BJ (cell line): ENCODE measurements around the gene ITGB1. TPM values are rescaled to one million over a fixed set of nuclear protein-coding genes. Genes with fewer than 3 reads are reported as not detected.
"Not testable (repeated sequence)": the region's sequence is repeated elsewhere in the genome, so short reads cannot be mapped to it uniquely, and the experiment has no call there.

ENCODE experiments used
- CTCF ChIA-PET: fragments of 350-600 bp; formaldehyde crosslinking; extraction: SDS; loops from one replicate; lab custom pipeline; 2021; ENCODE audit warnings: antibody characterized with exemption, inconsistent platforms; lab: Yijun Ruan, JAX
- POLR2A ChIA-PET: fragments of 300-600 bp; sonication (Branson Sonifier 250); formaldehyde crosslinking; extraction: SDS; loops from one replicate; lab custom pipeline; 2021; ENCODE audit warnings: antibody characterized with exemption; lab: Charles Lee
- DNase-seq: peaks from one replicate; pipeline ENCODE4 v3.0.0-alpha.2; 2011; ENCODE audit warnings: low read depth
- H3K27me3 ChIP-seq: 2 replicates; pipeline ENCODE4 v1.6.0; 2011; ENCODE audit warnings: low read length; ENCODE audit not compliant: control insufficient read depth, insufficient read depth
- H3K36me3 ChIP-seq: 2 replicates; pipeline ENCODE4 v1.5.1; 2011; ENCODE audit warnings: low read length; ENCODE audit not compliant: control insufficient read depth, insufficient read depth
- H3K4me3 ChIP-seq: 2 replicates; pipeline ENCODE4 v1.5.1; 2011; ENCODE audit warnings: low read depth, mild to moderate bottlenecking, control low read depth, low read length
- CTCF ChIP-seq: IDR thresholded peaks from 2 replicates; pipeline ENCODE4 v1.5.1; 2011; ENCODE audit warnings: low read depth, mild to moderate bottlenecking, control low read depth, inconsistent platforms, low read length, moderate library complexity; ENCODE audit not compliant: insufficient read depth
- polyA plus RNA-seq: library from polyadenylated mRNA; depleted of rRNA; stranded (reverse); fragments of >200 nt; gene quantifications from 2 replicates; pipeline ENCODE4 v1.2.3, GENCODE V29; 2011

ITGB1 gene
- polyA plus RNA-seq, 1 experiment: 824 TPM

- POLR2A ChIA-PET: no interaction called here
- CTCF ChIA-PET: interaction anchor here (0.6 to 1.0 kb wide), 2 partner anchors 9 to 79 kb away, joined by 3 to 4 read pairs; no protein-coding TSS in a partner anchor
Measured at GRCh38 chr10:32929634-32930033, 28.4 kb downstream of the ITGB1 start.

GRCh38 chr10:32927750-32928149 lies 30.3 kb downstream of the ITGB1 start:
- no peak for DNase-seq
- Histone ChIP-seq H3K27me3 (no peaks in the 10 kb centered on the region), H3K4me3 (no peak overlapping the region), H3K36me3 (peaks cover 17% of the 10 kb centered on the region)
- POLR2A ChIA-PET: no interaction called here
- CTCF ChIA-PET: no interaction called here
- TF ChIP-seq CTCF: no peak

More at GRCh38 chr10:32929634-32930033, 28.4 kb downstream of the ITGB1 start:
- no peak overlapping the region for H3K4me3 ChIP-seq
- TF ChIP-seq CTCF: no peak
- H3K36me3 ChIP-seq: peaks cover 14% of the 10 kb centered on the region
- DNase-seq: no peak
- H3K27me3 ChIP-seq: no peaks in the 10 kb centered on the region

- POLR2A ChIA-PET: no interaction called here
- peaks cover 20% of the 10 kb centered on the region for H3K36me3 ChIP-seq
- no peak overlapping the region for H3K4me3 ChIP-seq
- no peak for TF ChIP-seq CTCF
- CTCF ChIA-PET: interaction anchor here (1.1 kb wide), 1 partner anchor 15 kb away, joined by 3 read pairs; no protein-coding TSS in a partner anchor
- no peak for DNase-seq
- no peaks in the 10 kb centered on the region for H3K27me3 ChIP-seq
Measured at GRCh38 chr10:32923849-32924248, 34.2 kb downstream of the ITGB1 start.

GRCh38 chr10:32923134-32923533 lies 34.9 kb downstream of the ITGB1 start:
- TF ChIP-seq CTCF: no peak
- no peak for DNase-seq
- ChIA-PET CTCF (interaction anchor here (0.6 to 1.1 kb wide), 2 partner anchors 15 to 33 kb away, joined by 3 read pairs; no protein-coding TSS in a partner anchor), POLR2A (no interaction called here)
- Histone ChIP-seq H3K36me3 (peaks cover 20% of the 10 kb centered on the region), H3K4me3 (no peak overlapping the region), H3K27me3 (no peaks in the 10 kb centered on the region)

GRCh38 chr10:32922170-32922569 lies 35.9 kb downstream of the ITGB1 start:
- CTCF ChIA-PET: no interaction called here

GRCh38 chr10:32917817-32918216 lies 40.2 kb downstream of the ITGB1 start:
- CTCF ChIA-PET, H3K36me3 ChIP-seq: not testable (repeated sequence)

More at GRCh38 chr10:32922170-32922569, 35.9 kb downstream of the ITGB1 start:
- no peak for DNase-seq
- H3K27me3 ChIP-seq: no peaks in the 10 kb centered on the region
- no peak overlapping the region for H3K4me3 ChIP-seq
- TF ChIP-seq CTCF: no peak
- peaks cover 18% of the 10 kb centered on the region for H3K36me3 ChIP-seq
- POLR2A ChIA-PET: no interaction called here

More at GRCh38 chr10:32917817-32918216, 40.2 kb downstream of the ITGB1 start:
- POLR2A ChIA-PET, DNase-seq, H3K4me3 ChIP-seq, H3K27me3 ChIP-seq: not testable (repeated sequence)
